Endothelial cell of umbilical vein (primary cell): Measurements from ENCODE around the gene ARL6IP4. TPM values are rescaled to one million over a fixed set of nuclear protein-coding genes. Genes with fewer than 3 reads are reported as not detected.

ENCODE experiments used
- BruUV-seq: library from RNA; stranded (reverse); fragments of 400-500 nt; replicated peaks from 2 replicates; lab custom pipeline; 2021; lab: Mats Ljungman, UMichigan
- CTCF ChIA-PET: fragments of 300-600, 350-600 bp; sonication (Branson Sonifier 250); formaldehyde crosslinking; loops from one replicate; lab custom pipeline; 2021; ENCODE audit warnings: antibody characterized with exemption, inconsistent platforms; lab: Charles Lee
- POLR2A ChIA-PET: fragments of 300-600, 350-600 bp; sonication (Branson Sonifier 250); formaldehyde crosslinking; loops from one replicate; lab custom pipeline; 2021; ENCODE audit warnings: antibody characterized with exemption, inconsistent platforms; lab: Charles Lee
- DNase-seq: peaks from one replicate; pipeline ENCODE4 v3.0.0-alpha.2; 2011; ENCODE audit warnings: low read depth, low spot score
- FAIRE-seq: peaks from 2 replicates; lab custom pipeline; 2011; peaks lifted over from hg19 to GRCh38; lab: Jason Lieb, UNC
- H2AFZ ChIP-seq: 2 replicates; pipeline ENCODE4 v1.6.0; 2012; ENCODE audit warnings: low read depth, low read length, control low read depth, inconsistent platforms
- H3K27ac ChIP-seq: 2 replicates; pipeline ENCODE4 v1.5.1; 2011; ENCODE audit warnings: low read depth, mild to moderate bottlenecking, control low read depth, low read length, moderate library complexity; ENCODE audit not compliant: insufficient read depth
- H3K27me3 ChIP-seq, 2 experiments: 2 replicates each; pipeline versions ENCODE4 v1.6.0 to v1.6.1; 2011; ENCODE audit warnings: low read length in 2 of 2, mixed read lengths in 1 of 2; ENCODE audit not compliant: control insufficient read depth in 2 of 2, insufficient read depth in 2 of 2
- H3K36me3 ChIP-seq, 2 experiments: 2 replicates in 1 of 2; 3 replicates in 1 of 2; pipeline ENCODE4 v1.5.1; 2011; ENCODE audit warnings: low read length in 2 of 2, mild to moderate bottlenecking in 1 of 2, moderate library complexity in 1 of 2; ENCODE audit not compliant: control insufficient read depth in 2 of 2, insufficient read depth in 2 of 2; ENCODE audit errors: extremely low read depth in 1 of 2
- H3K4me1 ChIP-seq: 3 replicates; pipeline ENCODE4 v1.5.1; 2011; ENCODE audit warnings: mild to moderate bottlenecking, low read length; ENCODE audit not compliant: control insufficient read depth, insufficient read depth; ENCODE audit errors: extremely low read depth
- H3K4me2 ChIP-seq: 2 replicates; pipeline ENCODE4 v1.6.1; 2011; ENCODE audit warnings: low read length, control low read depth, mixed read lengths; ENCODE audit not compliant: insufficient read depth
- H3K4me3 ChIP-seq, 3 experiments: fragments of 200-600 bp in 1 of 3; sonication (generic), shearing (Covaris generic) in 1 of 3; replicated peaks in 1 of 3; 2 replicates each; pipeline ENCODE4 v1.5.1; 2011 to 2016; ENCODE audit warnings: control low read depth in 3 of 3, low read length in 3 of 3, mild to moderate bottlenecking in 2 of 3, inconsistent platforms in 1 of 3, low read depth in 1 of 3, moderate library complexity in 1 of 3; ENCODE audit not compliant: insufficient read depth in 1 of 3
- H3K79me2 ChIP-seq: 2 replicates; pipeline ENCODE4 v1.6.0; 2012; ENCODE audit warnings: low read length, inconsistent platforms; ENCODE audit not compliant: control insufficient read depth, insufficient read depth
- H3K9ac ChIP-seq: replicated peaks from 2 replicates; pipeline ENCODE3; 2011; ENCODE audit warnings: low read length, control low read depth; ENCODE audit not compliant: insufficient read depth; ENCODE audit errors: extremely low read depth
- H3K9me1 ChIP-seq: replicated peaks from 3 replicates; pipeline ENCODE4 v1.6.0; 2011; ENCODE audit warnings: mild to moderate bottlenecking, low read length; ENCODE audit not compliant: control insufficient read depth, insufficient read depth; ENCODE audit errors: extremely low read depth
- H3K9me3 ChIP-seq: replicated peaks from 2 replicates; pipeline ENCODE4 v1.5.1; 2012; ENCODE audit warnings: low read length, inconsistent platforms; ENCODE audit not compliant: control insufficient read depth, insufficient read depth
- H4K20me1 ChIP-seq: replicated peaks from 2 replicates; pipeline ENCODE3; 2011; ENCODE audit warnings: mild to moderate bottlenecking, low read length; ENCODE audit not compliant: control insufficient read depth, insufficient read depth; ENCODE audit errors: extremely low read depth
- EZH2 ChIP-seq: IDR thresholded peaks from 2 replicates; pipeline ENCODE4 v1.6.1; 2012; ENCODE audit warnings: borderline replicate concordance, low read depth, mild to moderate bottlenecking, moderate library complexity, low read length, inconsistent platforms; ENCODE audit not compliant: severe bottlenecking
- FOS ChIP-seq: IDR thresholded peaks from 2 replicates; pipeline ENCODE4 v1.6.1; 2011; ENCODE audit warnings: mild to moderate bottlenecking, low read length, moderate library complexity, borderline replicate concordance; ENCODE audit not compliant: insufficient read depth
- GATA2 ChIP-seq: IDR thresholded peaks from 2 replicates; pipeline ENCODE4 v1.7.0; 2011; ENCODE audit warnings: low read depth, mild to moderate bottlenecking, moderate library complexity, mixed read lengths, low read length; ENCODE audit not compliant: insufficient read length, insufficient read depth
- JUN ChIP-seq: IDR thresholded peaks from 2 replicates; pipeline ENCODE4 v1.6.1; 2011; ENCODE audit warnings: borderline replicate concordance, low read depth; ENCODE audit not compliant: insufficient read length, insufficient read depth
- MYC ChIP-seq: IDR thresholded peaks from one replicate; pipeline ENCODE4 v1.6.1; 2011; ENCODE audit warnings: mild to moderate bottlenecking, low read depth, low read length
- POLR2A ChIP-seq: IDR thresholded peaks from 2 replicates; pipeline ENCODE4 v1.6.1; 2012; ENCODE audit warnings: low read depth, mild to moderate bottlenecking, control low read depth, low read length
- POLR2AphosphoS5 ChIP-seq: IDR thresholded peaks from 2 replicates; pipeline ENCODE4 v1.6.1; 2012; ENCODE audit warnings: low read depth, mild to moderate bottlenecking, control low read depth, low read length, moderate library complexity; ENCODE audit not compliant: insufficient read depth
- dilution Hi-C: fragments of 300-500 bp; cut with MboI; formaldehyde crosslinking; loops from one replicate; pipeline ENCODE4 v1.15.0; 2019; ENCODE audit warnings: low sequenced_read_pairs; ENCODE audit not compliant: extremely low pct_ligation_motif_present
- intact Hi-C: fragments of 100-400 bp; cut with micrococcal nuclease; formaldehyde crosslinking; loops from one replicate; pipeline ENCODE4 v1.10.0; 2022
- polyA plus RNA-seq, 4 experiments: library from polyadenylated mRNA; depleted of rRNA in 3 of 4; stranded (reverse) in 3 of 4; unstranded in 1 of 4; fragments of >200 nt; gene quantifications; 2 replicates each; pipeline versions ENCODE4 v1.2.1 to v1.2.3, GENCODE V29; 2011 to 2012; ENCODE audit warnings: missing spikeins in 1 of 4
- total RNA-seq: library from RNA; stranded (reverse); gene quantifications from 2 replicates; pipeline ENCODE4 v1.2.3, GENCODE V29; 2021
- TF ChIP-seq, protein P1 (sequence below): IDR thresholded peaks from 2 replicates; pipeline ENCODE4 v1.6.1; 2011; ENCODE audit not compliant: insufficient read depth, insufficient read length
- TF ChIP-seq, protein P2 (sequence below), 2 donors: IDR thresholded peaks; 1 replicate in 1 of 2; 2 replicates in 1 of 2; pipeline ENCODE4 v1.5.1; 2011; ENCODE audit warnings: low read length in 2 of 2, mild to moderate bottlenecking in 2 of 2, moderate library complexity in 2 of 2, control low read depth in 1 of 2, inconsistent platforms in 1 of 2, low read depth in 1 of 2; ENCODE audit not compliant: insufficient read depth in 1 of 2; ENCODE audit errors: extremely low read depth in 1 of 2

ARL6IP4 gene
- total and polyA plus RNA-seq, 2 donors (not counting 3 experiments of a cell fraction or from before 2014, with no cell fraction given), result 193 to 226 TPM

- no peak for FAIRE-seq
- Histone ChIP-seq H4K20me1 (no peaks in the 10 kb centered on the region), H3K79me2 (no peaks in the 10 kb centered on the region), H2AFZ (no peak overlapping the region), H3K27ac (no peak overlapping the region), H3K4me3 (no peak overlapping the region), H3K9ac (no peak overlapping the region), H3K36me3 (no peaks in the 10 kb centered on the region), H3K9me1 (no peaks in the 10 kb centered on the region), H3K9me3 (no peaks in the 10 kb centered on the region), H3K4me2 (no peak overlapping the region), H3K4me1 (no peaks in the 10 kb centered on the region), H3K27me3 (no peaks in the 10 kb centered on the region)
- no peak for DNase-seq
- dilution Hi-C loops (no loop called here), intact Hi-C loops (no loop called here)
- BruUV-seq, result no TSS peak
- ChIA-PET POLR2A (no interaction called here), CTCF (interaction anchor here (1.3 kb wide), 1 partner anchor 240 kb away, joined by 4 read pairs; no protein-coding TSS in a partner anchor)
- no peak for TF ChIP-seq POLR2AphosphoS5
- no peak for TF ChIP-seq GATA2
- no peak for TF ChIP-seq JUN
- no peak for TF ChIP-seq POLR2A
- TF ChIP-seq MYC, result no peak
- TF ChIP-seq EZH2, result no peak
- TF ChIP-seq, protein P1, sequence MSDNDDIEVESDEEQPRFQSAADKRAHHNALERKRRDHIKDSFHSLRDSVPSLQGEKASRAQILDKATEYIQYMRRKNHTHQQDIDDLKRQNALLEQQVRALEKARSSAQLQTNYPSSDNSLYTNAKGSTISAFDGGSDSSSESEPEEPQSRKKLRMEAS, result no peak
- no peak for TF ChIP-seq FOS
- TF ChIP-seq, protein P2, sequence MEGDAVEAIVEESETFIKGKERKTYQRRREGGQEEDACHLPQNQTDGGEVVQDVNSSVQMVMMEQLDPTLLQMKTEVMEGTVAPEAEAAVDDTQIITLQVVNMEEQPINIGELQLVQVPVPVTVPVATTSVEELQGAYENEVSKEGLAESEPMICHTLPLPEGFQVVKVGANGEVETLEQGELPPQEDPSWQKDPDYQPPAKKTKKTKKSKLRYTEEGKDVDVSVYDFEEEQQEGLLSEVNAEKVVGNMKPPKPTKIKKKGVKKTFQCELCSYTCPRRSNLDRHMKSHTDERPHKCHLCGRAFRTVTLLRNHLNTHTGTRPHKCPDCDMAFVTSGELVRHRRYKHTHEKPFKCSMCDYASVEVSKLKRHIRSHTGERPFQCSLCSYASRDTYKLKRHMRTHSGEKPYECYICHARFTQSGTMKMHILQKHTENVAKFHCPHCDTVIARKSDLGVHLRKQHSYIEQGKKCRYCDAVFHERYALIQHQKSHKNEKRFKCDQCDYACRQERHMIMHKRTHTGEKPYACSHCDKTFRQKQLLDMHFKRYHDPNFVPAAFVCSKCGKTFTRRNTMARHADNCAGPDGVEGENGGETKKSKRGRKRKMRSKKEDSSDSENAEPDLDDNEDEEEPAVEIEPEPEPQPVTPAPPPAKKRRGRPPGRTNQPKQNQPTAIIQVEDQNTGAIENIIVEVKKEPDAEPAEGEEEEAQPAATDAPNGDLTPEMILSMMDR (IDR thresholded peaks at IDR 0.05; ENCODE audit: extremely low read depth in 1 of 2, insufficient read depth in 1 of 2, low read depth in 1 of 2, low read length in 2 of 2), result no peak
Observed at GRCh38 chr12:122997343-122998250, 17.1 kb downstream of the ARL6IP4 start.
